AG09319 (cell line): ENCODE data around the gene KCNK1.

Experiments used
- DNase-seq: peaks from one replicate; pipeline ENCODE4 v3.0.0-alpha.2; 2010; ENCODE audit warnings: low read depth; ENCODE audit errors: extremely low read depth
- TF ChIP-seq, protein P1 (sequence below): IDR thresholded peaks from 2 replicates; pipeline ENCODE4 v1.5.1; 2011; ENCODE audit warnings: low read depth, mild to moderate bottlenecking, inconsistent platforms, low read length, moderate library complexity

KCNK1 gene

DNA sequence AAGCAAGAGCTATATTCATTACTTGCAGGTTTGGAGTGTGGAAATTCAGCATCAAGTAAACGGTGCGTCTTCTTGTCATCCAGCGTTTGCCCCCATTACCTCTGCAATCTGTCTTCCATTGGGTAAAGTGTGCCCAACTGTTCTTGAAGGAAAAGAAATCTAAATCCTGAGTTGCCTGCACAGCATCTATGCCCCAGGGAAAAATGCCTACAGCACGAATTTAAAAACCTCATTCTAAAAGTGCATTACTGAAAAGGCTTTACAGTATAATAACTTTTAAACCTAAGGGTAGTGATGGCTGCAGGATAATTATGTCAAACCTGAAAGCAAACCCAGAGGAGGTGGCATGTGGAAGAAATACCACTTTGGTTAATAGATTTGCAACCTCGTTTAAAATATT lies 37.2 kb downstream of the KCNK1 start:
- TF ChIP-seq, protein P1, sequence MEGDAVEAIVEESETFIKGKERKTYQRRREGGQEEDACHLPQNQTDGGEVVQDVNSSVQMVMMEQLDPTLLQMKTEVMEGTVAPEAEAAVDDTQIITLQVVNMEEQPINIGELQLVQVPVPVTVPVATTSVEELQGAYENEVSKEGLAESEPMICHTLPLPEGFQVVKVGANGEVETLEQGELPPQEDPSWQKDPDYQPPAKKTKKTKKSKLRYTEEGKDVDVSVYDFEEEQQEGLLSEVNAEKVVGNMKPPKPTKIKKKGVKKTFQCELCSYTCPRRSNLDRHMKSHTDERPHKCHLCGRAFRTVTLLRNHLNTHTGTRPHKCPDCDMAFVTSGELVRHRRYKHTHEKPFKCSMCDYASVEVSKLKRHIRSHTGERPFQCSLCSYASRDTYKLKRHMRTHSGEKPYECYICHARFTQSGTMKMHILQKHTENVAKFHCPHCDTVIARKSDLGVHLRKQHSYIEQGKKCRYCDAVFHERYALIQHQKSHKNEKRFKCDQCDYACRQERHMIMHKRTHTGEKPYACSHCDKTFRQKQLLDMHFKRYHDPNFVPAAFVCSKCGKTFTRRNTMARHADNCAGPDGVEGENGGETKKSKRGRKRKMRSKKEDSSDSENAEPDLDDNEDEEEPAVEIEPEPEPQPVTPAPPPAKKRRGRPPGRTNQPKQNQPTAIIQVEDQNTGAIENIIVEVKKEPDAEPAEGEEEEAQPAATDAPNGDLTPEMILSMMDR, result no peak
- no peak for DNase-seq

DNA sequence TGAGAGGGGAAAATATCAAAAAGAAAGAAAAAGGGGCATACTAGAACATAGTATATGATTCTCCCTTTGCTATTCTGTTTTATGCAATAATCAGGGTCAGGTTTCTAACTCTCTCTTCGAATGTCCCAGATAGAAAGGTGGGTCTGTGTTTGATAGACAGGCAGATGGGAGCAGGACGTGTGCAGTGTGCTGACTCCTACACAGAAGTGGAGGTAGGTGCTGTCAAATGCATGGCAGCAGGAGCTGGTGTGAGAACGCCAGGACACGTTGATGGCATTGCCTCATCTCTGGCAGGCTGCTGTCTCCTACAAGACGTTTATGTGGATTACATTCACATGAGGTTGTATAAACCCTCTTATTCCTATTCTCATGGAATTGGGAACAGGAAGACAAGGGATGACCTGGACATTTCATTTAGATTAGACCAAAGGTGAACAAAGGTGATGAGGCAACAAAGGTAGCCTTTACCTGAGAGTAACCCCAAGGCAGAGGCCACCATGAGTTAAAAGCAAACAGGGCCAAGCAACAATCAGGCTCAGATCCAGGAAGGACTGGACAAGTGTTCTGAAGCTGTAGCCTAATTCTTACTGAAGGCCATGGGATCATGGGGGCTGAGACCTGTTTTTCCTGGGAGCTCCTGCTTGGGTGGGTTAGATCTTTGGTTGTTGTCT lies 37.8 kb downstream of the KCNK1 start:
- no peak for DNase-seq
- TF ChIP-seq, protein P1, result no peak

DNA sequence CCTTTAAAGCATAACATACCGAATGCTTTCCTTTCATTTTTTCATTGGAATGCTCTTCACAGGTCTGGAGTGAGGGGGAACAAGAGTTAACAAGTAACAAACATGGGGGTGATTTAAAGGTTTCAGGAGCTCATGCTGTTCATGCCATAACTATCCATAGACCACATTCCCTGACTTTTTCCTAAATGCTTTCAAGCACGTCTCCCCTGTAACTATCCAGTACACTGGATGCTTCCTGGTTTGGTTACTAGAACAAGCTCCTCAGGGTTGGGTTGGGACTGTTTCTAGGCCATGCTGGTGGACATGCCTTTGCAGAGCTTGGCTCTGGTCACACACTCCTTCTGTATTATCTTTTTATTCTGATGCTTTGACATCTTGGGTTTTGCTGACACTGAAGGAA lies 38.6 kb downstream of the KCNK1 start:
- DNase-seq, result no peak
- TF ChIP-seq, protein P1, result no peak

DNA sequence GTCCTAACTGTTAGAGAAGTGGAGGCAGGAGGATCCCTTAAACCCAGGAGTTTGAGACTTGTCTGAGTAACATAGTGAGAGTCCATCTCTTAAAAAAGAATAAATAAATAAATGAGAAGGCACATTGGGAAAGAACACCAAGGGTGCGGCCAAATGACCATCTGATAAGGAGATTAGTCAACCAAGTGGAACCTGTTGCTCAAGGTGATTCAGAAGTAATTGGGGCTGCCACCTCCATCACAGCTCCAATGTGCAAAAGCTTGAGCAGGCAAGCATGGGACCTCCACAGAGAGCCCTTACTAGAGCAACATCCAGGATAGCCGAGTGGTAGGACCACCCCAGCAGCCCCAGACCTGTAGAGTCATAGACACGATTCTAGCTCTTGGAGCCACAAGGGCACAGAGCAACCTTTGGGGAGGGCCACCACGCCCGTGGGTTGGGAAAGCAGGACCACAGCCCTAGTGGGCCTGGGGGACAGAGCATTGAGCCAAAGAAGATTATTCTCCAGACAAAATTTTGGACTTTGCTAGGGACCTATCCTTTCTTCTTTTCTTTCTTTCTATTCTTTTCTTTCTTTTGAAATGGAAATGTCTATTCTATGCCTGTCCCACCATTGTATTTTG lies 40.9 kb downstream of the KCNK1 start:
- no peak for DNase-seq

DNA sequence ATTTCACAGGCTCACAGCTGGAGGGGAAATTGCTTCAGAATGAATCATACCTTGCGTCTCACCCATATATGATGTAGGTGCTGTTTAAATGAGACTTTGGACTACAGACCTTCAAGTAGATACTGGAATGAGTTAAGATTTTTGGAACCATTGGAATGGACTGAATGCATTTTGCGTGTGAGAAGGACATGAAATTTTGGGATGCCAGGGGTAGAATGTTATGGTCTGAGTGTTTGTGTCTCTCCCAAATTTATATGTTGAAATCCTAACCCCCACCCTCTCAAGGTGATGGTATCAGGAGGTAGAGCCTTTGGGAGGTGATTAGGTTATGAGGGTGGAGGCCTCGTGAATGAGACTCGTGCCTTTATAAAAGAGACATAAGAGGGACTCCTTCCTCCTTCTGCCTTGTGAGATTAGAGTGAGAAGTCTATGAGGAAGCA lies 41.4 kb downstream of the KCNK1 start:
- TF ChIP-seq, protein P1, result no peak
- DNase-seq, result no peak

More for the DNA sequence above, 40.9 kb downstream of the KCNK1 start:
- TF ChIP-seq, protein P1, result no peak

DNA sequence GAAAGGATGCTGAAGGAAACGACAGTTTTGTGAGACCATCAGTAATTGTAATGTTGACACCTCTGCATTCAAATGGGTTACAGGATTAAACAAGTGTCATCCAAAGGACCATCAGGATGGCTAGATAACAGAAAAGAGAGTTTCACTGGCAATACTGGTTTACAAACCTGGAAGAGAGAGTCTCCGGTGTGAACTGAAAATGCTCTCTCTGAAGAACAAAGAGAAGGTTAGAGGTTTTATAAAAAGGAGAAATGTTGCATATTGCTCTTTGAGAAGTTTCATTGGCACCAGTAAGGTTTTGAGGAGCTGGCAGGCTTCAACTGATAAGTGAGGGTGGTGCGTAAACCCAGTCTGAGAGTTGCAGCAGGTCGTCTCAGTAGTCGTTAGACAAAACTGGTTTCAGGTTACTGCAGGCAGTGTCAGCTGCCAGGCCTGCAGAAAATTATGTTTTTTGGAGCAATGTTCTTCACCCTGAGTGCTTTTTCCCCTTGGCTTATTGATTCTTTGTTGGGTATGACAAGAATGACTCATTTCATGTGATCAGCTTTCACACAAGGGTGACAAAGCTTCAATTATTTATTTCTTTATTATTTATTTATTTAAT lies 42.2 kb downstream of the KCNK1 start:
- no peak for DNase-seq

DNA sequence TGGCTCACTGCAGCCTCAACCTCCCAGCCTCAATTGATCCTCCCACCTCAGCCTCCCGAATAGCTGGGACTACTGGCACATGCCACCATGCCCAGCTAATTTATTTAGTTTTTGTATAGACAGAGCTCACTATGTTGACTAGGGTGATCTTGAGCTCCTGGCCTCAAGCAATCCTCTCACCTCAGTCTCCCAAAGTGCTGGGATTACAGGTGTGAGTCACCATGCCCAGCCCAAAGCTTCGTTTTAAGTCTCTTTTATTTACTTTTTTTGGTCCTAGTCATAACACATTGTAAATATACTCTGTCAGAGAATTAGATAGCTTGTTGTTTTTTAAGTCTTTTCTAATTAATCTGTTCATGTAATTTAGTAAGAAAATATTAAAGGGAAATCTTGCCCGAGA lies 42.8 kb downstream of the KCNK1 start:
- no peak for DNase-seq
- TF ChIP-seq, protein P1, result no peak

More for the DNA sequence above, 42.2 kb downstream of the KCNK1 start:
- TF ChIP-seq, protein P1, result no peak
